ENCODE data around the gene RGS7. TPM values are rescaled to one million over a fixed set of nuclear protein-coding genes. Genes with fewer than 3 reads are reported as not detected.

Gene RGS7
- polyA plus RNA-seq, 2 of the 4 experiments (the other 2 are of a cell fraction) = 0.08 TPM; not detected in 1

DNA sequence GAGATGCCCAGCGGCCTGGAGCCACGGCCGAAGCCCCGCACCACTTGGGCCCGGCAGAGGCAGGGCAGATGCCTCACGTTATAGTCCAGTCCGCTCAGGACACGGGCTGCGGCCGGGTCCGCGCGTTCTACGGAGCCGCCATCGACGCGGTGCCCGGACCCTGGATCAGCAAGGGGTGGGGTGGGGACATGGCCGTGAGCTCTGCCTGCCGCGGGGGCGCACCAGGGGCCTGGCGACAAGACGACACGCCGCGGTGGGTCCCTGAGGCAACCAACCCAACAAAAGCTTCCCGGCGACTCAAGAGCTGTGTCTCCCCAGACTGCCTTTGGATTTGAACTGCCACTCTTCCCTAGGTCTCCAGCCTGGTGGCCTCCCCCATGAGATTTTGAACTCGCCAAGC, 533.6 kb downstream of the RGS7 start:
- Histone ChIP-seq H3K4me3 (no peak overlapping the region), H3K9me3 (no peaks in the 10 kb centered on the region), H3K4me2 (no peak overlapping the region), H3K4me1 (no peaks in the 10 kb centered on the region), H3K27ac (no peak overlapping the region)
- ChIA-PET POLR2A (no interaction called here), CTCF (no interaction called here)
- ATAC-seq (no peak), DNase-seq (ENCODE audit: low read depth in 1 of 2, low spot score in 1 of 2) (no peak), FAIRE-seq (no peak)
- TF ChIP-seq ESRRA (IDR thresholded peaks at IDR 0.05; ENCODE audit: borderline replicate concordance, low read length) = no peak
- TF ChIP-seq, protein P1, sequence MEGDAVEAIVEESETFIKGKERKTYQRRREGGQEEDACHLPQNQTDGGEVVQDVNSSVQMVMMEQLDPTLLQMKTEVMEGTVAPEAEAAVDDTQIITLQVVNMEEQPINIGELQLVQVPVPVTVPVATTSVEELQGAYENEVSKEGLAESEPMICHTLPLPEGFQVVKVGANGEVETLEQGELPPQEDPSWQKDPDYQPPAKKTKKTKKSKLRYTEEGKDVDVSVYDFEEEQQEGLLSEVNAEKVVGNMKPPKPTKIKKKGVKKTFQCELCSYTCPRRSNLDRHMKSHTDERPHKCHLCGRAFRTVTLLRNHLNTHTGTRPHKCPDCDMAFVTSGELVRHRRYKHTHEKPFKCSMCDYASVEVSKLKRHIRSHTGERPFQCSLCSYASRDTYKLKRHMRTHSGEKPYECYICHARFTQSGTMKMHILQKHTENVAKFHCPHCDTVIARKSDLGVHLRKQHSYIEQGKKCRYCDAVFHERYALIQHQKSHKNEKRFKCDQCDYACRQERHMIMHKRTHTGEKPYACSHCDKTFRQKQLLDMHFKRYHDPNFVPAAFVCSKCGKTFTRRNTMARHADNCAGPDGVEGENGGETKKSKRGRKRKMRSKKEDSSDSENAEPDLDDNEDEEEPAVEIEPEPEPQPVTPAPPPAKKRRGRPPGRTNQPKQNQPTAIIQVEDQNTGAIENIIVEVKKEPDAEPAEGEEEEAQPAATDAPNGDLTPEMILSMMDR (IDR thresholded peaks at IDR 0.05) = no peak
- no peak for TF ChIP-seq CBX2 (IDR thresholded peaks at IDR 0.05; ENCODE audit: borderline replicate concordance, low read depth)
- TF ChIP-seq, protein P2, sequence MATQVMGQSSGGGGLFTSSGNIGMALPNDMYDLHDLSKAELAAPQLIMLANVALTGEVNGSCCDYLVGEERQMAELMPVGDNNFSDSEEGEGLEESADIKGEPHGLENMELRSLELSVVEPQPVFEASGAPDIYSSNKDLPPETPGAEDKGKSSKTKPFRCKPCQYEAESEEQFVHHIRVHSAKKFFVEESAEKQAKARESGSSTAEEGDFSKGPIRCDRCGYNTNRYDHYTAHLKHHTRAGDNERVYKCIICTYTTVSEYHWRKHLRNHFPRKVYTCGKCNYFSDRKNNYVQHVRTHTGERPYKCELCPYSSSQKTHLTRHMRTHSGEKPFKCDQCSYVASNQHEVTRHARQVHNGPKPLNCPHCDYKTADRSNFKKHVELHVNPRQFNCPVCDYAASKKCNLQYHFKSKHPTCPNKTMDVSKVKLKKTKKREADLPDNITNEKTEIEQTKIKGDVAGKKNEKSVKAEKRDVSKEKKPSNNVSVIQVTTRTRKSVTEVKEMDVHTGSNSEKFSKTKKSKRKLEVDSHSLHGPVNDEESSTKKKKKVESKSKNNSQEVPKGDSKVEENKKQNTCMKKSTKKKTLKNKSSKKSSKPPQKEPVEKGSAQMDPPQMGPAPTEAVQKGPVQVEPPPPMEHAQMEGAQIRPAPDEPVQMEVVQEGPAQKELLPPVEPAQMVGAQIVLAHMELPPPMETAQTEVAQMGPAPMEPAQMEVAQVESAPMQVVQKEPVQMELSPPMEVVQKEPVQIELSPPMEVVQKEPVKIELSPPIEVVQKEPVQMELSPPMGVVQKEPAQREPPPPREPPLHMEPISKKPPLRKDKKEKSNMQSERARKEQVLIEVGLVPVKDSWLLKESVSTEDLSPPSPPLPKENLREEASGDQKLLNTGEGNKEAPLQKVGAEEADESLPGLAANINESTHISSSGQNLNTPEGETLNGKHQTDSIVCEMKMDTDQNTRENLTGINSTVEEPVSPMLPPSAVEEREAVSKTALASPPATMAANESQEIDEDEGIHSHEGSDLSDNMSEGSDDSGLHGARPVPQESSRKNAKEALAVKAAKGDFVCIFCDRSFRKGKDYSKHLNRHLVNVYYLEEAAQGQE (IDR thresholded peaks at IDR 0.05) = no peak
- TF ChIP-seq SMC3 (IDR thresholded peaks at IDR 0.05) = no peak
- no peak for TF ChIP-seq GATA3 (IDR thresholded peaks at IDR 0.05; ENCODE audit: borderline replicate concordance)
- TF ChIP-seq, protein P3, sequence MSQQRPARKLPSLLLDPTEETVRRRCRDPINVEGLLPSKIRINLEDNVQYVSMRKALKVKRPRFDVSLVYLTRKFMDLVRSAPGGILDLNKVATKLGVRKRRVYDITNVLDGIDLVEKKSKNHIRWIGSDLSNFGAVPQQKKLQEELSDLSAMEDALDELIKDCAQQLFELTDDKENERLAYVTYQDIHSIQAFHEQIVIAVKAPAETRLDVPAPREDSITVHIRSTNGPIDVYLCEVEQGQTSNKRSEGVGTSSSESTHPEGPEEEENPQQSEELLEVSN (IDR thresholded peaks at IDR 0.05; ENCODE audit: borderline replicate concordance, low read depth) = no peak
- TF ChIP-seq EHMT2 (IDR thresholded peaks at IDR 0.05; ENCODE audit: low read depth) = no peak
- TF ChIP-seq POLR2AphosphoS2 (conservative IDR thresholded peaks at IDR 0.05; ENCODE audit: low read length) = no peak
- TF ChIP-seq CBX8 (IDR thresholded peaks at IDR 0.05) = no peak
- TF ChIP-seq ZFP36 (IDR thresholded peaks at IDR 0.05; ENCODE audit: borderline replicate concordance, partially characterized antibody) = no peak
- TF ChIP-seq PHF8 (IDR thresholded peaks at IDR 0.05; ENCODE audit: borderline replicate concordance, low read depth) = no peak
- TF ChIP-seq, protein P4, sequence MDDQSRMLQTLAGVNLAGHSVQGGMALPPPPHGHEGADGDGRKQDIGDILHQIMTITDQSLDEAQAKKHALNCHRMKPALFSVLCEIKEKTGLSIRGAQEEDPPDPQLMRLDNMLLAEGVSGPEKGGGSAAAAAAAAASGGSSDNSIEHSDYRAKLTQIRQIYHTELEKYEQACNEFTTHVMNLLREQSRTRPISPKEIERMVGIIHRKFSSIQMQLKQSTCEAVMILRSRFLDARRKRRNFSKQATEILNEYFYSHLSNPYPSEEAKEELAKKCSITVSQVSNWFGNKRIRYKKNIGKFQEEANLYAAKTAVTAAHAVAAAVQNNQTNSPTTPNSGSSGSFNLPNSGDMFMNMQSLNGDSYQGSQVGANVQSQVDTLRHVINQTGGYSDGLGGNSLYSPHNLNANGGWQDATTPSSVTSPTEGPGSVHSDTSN (IDR thresholded peaks at IDR 0.05) = no peak
- no peak for TF ChIP-seq HEYL (CRISPR knock-in tag; IDR thresholded peaks at IDR 0.05)
- TF ChIP-seq ZC3H11A (IDR thresholded peaks at IDR 0.05) = no peak
- no peak for TF ChIP-seq HOXA7 (CRISPR knock-in tag; IDR thresholded peaks at IDR 0.05)
- 88% methylated on average over 31 of the region's 31 CpGs for WGBS (ENCODE audit: missing lambda C conversion rate)

DNA sequence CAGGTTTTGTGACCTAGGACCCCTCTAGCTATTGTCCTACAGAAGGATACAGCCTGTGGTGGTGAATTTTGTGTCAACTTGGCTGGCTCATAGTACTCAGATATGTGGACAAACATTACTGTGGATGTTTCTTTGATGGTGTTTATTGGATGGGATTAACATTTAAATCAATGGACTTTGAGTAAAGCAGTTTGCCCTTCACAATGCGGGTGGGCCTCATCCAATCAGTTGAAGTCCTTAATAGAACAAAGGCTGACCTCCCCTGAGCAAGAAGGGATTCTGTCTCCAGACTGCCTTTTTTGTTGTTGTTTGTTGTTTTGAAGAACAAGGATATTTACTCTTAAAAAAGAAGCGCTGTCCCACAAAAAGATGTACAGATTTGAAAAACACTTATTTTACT, 535.1 kb downstream of the RGS7 start:
- FAIRE-seq (no peak), ATAC-seq (no peak), DNase-seq (ENCODE audit: low read depth in 1 of 2, low spot score in 1 of 2) (no peak)
- no peaks in the 10 kb centered on the region for H3K9me3 ChIP-seq
- WGBS (ENCODE audit: missing lambda C conversion rate) = 89% methylated on average over 2 of the region's 2 CpGs
- CTCF ChIA-PET = no interaction called here
- no peaks in the 10 kb centered on the region for H3K4me1 ChIP-seq
- no peak overlapping the region for H3K27ac ChIP-seq
- H3K4me3 ChIP-seq = no peak overlapping the region
- TF ChIP-seq RCOR1 (IDR thresholded peaks at IDR 0.05; ENCODE audit: low read depth, low read length) (no peak), CBX2 (IDR thresholded peaks at IDR 0.05; ENCODE audit: borderline replicate concordance, low read depth) (no peak), HOXA7 (CRISPR knock-in tag; IDR thresholded peaks at IDR 0.05) (no peak), KDM5A (IDR thresholded peaks at IDR 0.05) (no peak), ZSCAN20 (CRISPR knock-in tag; IDR thresholded peaks at IDR 0.05) (no peak), NR3C1 (IDR thresholded peaks at IDR 0.05) (no peak), FOXS1 (CRISPR knock-in tag; IDR thresholded peaks at IDR 0.05) (no peak), MAFK (IDR thresholded peaks at IDR 0.05; ENCODE audit: partially characterized antibody) (no peak)
- TF ChIP-seq, protein P1 (IDR thresholded peaks at IDR 0.05) = no peak
- POLR2A ChIA-PET = no interaction called here
- no peak overlapping the region for H3K4me2 ChIP-seq
